ENCODE measurements around the gene TRPC4.

DNA sequence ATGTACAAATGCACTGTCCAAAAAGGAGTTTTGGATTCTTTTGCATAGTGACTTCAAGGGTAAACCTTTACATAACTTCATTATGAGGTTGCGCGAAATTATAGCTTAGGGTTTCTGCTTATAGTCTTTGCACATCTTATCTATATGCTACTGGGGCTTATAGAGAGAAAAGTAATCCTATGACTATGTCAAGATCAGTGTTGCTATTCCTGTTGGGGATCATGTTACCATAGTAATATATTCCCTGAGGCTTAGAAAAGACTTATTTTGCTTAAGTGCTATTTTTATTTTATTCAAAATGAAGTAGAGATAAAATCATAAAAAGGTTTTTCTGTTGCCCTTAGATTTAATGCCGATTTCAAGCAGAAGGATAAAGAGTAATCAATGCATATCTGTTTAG lies 256.3 kb downstream of the TRPC4 start:
- TF ChIP-seq, protein P1, sequence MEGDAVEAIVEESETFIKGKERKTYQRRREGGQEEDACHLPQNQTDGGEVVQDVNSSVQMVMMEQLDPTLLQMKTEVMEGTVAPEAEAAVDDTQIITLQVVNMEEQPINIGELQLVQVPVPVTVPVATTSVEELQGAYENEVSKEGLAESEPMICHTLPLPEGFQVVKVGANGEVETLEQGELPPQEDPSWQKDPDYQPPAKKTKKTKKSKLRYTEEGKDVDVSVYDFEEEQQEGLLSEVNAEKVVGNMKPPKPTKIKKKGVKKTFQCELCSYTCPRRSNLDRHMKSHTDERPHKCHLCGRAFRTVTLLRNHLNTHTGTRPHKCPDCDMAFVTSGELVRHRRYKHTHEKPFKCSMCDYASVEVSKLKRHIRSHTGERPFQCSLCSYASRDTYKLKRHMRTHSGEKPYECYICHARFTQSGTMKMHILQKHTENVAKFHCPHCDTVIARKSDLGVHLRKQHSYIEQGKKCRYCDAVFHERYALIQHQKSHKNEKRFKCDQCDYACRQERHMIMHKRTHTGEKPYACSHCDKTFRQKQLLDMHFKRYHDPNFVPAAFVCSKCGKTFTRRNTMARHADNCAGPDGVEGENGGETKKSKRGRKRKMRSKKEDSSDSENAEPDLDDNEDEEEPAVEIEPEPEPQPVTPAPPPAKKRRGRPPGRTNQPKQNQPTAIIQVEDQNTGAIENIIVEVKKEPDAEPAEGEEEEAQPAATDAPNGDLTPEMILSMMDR (IDR thresholded peaks at IDR 0.05): no peak
- no peak for TF ChIP-seq EZH2 (IDR thresholded peaks at IDR 0.05; ENCODE audit: borderline replicate concordance, insufficient read depth, low read depth, low read length, poor library complexity, severe bottlenecking)
